ENCODE results near the gene SMAD5. TPM values are rescaled to one million over a fixed set of nuclear protein-coding genes. Genes with fewer than 3 reads are reported as not detected.

SMAD5 gene
- total RNA-seq = 61.6 TPM
- long read RNA-seq, full-length matches to known transcripts = 5 of 19 reads
- long read RNA-seq, partial matches to known transcripts = 3 of 19 reads
- long read RNA-seq, other reads (novel, unspliced or antisense) = 11 of 19 reads

DNA sequence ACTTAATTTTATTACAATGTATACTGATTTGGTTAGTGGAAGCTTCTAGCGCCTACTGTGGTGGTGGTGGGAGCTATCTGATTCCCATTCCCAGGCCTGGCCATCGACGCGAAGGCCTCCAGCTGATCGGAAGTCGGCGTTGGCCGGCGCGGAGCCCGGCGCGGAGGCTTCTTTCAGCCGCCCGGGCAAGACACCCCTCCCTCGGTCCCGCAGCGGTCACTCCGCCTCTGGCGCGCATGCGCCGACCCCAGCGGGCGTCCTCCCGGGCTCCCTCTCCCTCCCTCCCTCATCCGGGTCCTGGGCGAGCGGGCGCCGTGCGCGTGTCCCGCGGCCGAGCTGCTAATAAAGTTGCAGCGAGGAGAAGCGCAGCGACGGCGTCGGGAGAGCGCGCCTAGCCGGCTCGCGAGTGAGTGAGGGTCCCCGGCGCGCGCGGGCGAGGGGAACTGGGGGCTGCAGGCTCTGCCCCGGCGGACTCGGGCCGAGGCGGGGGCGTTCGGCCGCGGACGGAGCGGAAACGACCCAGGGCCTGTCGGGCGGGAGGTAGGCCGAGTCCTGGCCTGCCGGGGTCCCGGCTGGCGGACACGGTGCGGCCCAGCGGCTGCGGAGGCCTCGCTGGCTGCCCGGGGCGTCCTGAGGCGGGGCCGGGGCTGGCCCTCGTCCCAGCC is at the start of gene SMAD5:
SMAD5 (plus strand) TSS at position 289 of the 665 bp plus-strand sequence. CDS start 20,916 bp downstream, outside the sequence.
- peak; percentile 99 for DNase-seq (ENCODE audit: low spot score)

- no peak for DNase-seq (ENCODE audit: low spot score)
Observed at GRCh38 chr5:136084698-136085097, 47.9 kb upstream of the SMAD5 start.

DNA sequence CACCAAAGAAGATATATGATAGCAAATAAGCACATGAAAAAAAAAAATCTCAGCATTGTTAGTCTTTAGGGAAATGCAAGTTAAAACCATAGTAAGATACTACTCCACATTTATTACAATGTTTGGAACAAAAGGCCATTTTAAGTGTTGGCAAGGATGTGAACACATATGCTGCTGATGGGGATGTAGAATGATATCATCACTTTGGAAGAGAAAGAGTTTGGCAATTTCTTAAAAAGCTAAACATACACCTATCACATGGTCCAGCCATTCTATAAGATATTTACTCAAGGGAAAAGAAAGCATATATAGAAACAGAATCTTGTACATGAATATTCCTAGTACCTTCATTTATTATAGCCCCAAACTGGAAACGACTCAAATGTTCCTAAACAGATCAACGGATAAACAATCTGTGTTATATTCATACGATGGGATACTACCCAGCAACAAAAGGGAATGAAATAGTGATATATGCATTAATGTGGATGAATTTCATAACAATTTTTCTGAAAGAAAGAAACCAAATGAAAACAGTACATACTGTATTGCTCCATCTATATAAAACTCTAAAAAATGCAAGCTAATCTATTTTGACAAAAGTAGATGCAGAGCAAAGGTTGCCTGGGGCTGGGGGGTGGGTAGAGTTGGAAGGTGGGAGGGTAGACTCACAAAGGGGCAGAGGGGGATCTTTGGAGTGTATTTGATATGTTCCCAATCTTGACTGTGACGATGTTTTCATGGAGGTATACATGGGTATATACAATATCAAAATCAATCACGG is 45.7 kb upstream of the SMAD5 start:
- DNase-seq (ENCODE audit: low spot score) = no peak

DNA sequence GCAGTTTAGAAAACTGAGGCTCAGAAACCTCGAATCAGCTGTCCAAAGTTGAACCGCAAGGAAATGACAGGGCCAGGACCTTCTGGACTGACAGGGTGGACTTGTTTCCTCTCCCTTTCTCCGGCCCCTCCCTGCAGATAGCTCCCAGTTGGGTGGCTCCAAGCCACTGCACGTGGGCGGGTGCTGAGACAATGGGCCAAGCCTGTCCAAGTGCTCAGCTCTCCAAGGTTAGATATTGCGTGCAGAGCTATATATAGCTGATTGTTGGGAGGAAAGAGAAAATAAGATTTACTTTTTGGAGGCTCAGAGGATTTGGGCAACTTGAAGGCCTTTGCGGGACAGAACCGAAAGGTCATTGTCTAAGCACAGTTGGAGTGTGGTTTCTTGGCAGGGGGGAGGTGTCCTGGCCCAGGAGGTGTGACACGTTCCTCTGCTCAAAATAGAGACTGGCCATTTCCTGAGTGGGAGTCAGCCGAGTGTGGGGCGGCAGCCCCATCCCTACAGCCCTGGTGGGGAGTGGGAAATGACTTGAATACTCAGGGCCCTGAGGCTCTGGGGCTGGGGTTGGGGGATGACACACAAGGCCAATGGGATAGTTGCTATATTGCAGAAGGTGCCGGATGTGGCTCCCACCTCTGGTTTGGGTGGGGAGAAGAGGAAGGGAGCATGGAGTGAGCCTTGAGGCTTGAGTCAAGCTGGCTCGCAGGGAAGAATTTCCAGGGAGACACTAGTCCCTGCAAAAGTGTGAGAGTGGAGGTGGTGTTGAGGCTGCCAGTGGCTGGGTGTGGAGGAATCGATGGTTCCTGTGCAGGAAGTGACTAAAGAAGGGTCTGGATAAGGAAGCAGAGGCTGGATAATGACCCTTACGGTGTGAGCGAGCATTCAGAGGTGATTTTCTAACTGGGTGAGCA is 44.4 kb upstream of the SMAD5 start:
- no peak for DNase-seq (ENCODE audit: low spot score)

- DNase-seq (ENCODE audit: low spot score) = no peak
Observed at GRCh38 chr5:136089791-136090190, 42.9 kb upstream of the SMAD5 start.

DNA sequence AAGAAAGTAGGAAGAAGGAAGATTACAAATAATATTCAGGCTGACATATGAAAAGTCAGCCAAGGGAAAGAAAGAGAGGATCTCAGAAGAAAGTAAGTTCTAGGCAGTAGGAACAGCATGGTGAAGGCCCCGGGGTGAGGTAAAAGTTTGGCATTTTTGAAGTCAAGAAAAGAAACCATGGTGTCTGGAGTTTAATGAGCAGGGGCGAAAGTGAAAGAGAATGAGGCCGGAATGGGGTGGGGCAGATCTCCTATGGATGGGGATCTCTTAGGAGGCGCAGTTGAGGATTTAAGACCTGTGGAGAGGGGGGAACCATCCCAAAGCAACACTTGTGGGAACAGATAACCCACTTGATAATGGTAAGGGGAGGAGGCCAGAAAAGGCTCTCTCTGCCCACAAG is 42.3 kb upstream of the SMAD5 start:
- no peak for DNase-seq (ENCODE audit: low spot score)

- no peak for DNase-seq (ENCODE audit: low spot score)
Observed at GRCh38 chr5:136094189-136094912, 38.3 kb upstream of the SMAD5 start.

DNA sequence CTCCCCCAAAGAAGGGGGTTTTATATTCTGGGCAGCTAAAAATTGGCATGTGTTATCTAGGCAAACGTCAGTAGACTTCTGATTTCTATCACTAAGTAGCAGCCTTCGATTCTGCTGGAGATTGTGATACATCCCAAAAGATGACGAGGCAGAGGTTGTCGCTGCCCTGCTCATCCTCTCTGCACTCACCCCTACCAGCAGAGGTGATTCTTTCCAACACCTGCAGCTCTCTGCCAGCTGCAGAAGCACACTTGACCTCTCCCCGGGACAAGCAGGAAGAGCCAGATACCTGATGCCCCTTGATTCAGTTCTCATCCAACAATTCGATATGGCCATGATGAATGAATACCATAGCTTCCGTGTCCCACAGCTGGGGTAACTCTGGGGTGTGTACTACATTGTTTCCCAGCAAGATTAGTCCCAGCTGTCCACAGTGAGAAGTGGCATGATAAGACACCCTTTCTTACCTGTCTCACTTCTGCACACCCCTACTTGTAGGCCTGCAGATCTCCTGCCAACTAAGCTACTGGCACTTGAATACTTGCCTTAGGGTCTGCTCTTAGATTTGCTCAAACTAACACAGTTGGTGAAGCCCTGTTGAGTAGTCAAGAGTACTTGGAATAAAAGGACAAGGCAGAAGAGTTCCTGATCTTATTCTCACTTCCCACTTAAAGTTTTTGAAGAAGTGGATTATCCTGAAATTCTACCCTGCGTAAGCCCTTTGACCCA is 37.6 kb upstream of the SMAD5 start:
- no peak for DNase-seq (ENCODE audit: low spot score)

DNA sequence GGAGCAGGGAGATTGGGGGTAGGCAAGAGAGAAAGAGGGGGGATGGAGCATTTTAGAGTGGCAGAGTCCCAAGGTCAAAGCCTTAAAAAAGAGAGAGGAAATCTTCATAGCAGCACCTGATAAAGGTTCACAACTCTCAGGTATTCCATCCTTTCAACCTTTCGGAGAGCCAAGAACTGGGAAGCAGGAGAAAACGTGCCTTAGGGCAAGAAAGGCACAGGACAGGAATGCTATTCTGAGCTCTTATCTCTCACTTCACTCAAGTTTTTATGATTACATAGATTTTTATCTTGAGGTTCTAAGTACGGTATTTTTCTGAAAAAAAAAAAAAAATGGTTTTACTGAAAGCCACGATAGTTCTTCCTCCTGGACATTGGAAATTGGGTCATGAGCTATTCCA is 34.5 kb upstream of the SMAD5 start:
- DNase-seq (ENCODE audit: low spot score) = no peak

DNA sequence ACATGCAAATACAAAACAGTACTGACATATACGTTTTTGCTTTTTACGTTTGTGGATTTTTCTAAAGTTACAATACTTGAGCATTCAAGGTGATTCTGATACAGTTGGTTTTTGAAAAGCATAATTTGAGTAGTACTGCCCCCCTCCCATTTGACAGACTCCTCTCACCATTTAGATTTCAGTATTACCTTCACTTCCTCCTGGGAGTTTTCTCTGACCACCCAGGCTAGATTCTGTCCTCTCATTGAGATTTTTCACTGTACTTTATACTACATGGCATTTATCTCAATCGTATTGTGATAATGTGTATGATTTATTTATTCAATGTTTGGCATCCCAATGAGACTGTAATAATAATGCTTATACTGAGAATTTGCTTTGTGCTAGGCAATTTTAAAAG is 32.8 kb upstream of the SMAD5 start:
- no peak for DNase-seq (ENCODE audit: low spot score)

- no peak for DNase-seq (ENCODE audit: low spot score)
Observed at GRCh38 chr5:136101884-136102283, 30.8 kb upstream of the SMAD5 start.

GRCh38 chr5:136103118-136103517 is 29.5 kb upstream of the SMAD5 start:
- DNase-seq (ENCODE audit: low spot score) = no peak

GRCh38 chr5:136104306-136104965 is 28.2 kb upstream of the SMAD5 start:
- no peak for DNase-seq (ENCODE audit: low spot score)

DNA sequence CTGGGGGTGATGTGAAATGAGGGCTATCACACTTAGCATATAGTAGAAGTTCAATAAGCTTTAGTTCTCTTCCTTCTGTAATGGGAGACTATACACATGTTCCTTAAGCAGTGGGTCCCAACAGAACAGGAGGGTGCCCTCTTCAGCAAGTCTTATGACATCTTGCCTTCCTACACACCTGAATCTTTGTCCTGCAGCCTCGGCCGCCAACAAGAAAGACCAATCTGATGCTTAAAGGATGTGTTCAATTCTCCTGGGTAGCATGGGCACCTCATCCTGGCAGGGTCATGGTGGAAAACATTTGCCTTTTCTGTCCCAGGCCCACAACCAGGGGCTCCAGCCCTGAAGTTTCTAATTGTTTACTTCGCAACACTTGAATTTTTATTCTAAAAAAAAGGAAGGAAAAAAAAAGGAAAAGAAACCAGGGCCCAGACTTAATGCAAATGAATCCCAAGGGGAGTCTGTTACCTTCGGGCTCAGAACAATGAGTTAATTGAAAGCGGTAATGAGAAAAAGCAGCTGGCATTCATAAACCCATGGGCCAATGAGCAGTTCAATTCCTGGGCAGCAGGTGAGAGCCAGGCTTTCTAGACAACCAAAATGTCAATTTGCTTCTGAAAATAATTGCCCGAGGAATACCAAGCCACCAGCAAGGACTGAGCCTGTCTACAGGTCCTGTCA is 26.2 kb upstream of the SMAD5 start:
- DNase-seq (ENCODE audit: low spot score) = no peak

DNA sequence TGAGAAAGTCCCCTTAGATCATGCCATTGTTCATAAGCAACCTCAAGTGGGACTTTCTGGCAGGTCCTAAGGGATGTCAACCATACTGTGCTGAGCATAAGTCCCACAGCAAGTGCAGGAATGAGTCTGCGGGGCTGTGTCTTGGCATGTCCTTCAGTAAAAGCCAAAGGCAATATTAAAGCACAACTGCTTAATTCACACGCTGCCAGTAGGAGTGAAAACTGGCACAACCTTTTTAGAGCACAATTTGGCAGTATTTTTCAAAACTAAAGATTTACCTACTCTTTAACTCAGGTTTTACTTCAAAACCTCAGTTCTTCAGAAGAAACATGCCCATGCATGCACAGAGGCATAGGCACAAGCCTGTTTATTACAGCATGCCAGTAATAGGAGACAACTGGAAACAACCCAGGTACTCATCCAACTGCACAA is 24.4 kb upstream of the SMAD5 start:
- DNase-seq (ENCODE audit: low spot score) = no peak

GRCh38 chr5:136108766-136109165 is 23.9 kb upstream of the SMAD5 start:
- no peak for DNase-seq (ENCODE audit: low spot score)

DNA sequence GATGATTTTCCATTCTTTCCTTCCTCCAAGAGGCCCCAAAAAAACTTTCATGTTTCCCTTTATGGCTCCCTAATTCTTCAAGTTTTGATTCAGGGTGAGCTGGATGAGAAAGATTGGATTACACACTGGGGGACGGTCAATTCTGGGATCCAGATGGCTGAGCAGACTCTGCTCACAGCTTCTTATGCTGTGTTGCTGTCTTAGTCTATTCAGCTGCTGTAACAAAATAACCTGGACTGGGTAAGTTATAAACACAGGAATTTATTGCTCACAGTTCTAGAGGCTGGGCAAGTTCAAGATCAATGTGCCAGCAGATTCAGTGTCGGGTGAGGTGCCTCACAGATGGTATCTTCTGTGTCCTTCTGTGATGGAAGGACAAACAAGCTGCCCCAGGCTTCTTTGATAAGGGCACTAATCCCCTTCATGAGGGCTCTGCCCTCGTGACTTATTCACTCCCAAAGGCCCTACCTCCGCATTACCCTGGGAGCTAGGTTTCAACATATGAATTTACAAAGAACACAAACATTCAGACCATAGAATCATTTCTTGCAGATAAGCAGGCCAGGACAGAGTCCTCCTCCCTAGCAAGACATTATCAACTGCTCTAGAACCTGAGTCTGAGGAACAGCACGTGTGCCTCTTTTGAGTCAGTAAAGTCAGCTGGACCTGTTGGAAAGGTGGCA is 23.1 kb upstream of the SMAD5 start:
- DNase-seq (ENCODE audit: low spot score) = no peak

GRCh38 chr5:136113606-136114005 is 19.0 kb upstream of the SMAD5 start:
- no peak for DNase-seq (ENCODE audit: low spot score)

All from mesenteric fat pad (tissue), 1 donor.